PC-3 (cell line): Measurements from ENCODE around the gene CACNA1D. TPM values are rescaled to one million over a fixed set of nuclear protein-coding genes. Genes with fewer than 3 reads are reported as not detected.

Experiments used
- ATAC-seq: fragments of 200-7000 bp; cut with Tn5 transposase; 2 replicates; pipeline ENCODE4 v1.9.1; 2020; ENCODE audit warnings: mild to moderate bottlenecking, moderate library complexity
- BruUV-seq: library from RNA; stranded (reverse); fragments of 400-500 nt; replicated peaks from 2 replicates; lab custom pipeline; 2021; lab: Mats Ljungman, UMichigan
- CTCF ChIA-PET: fragments of 300-600 bp; sonication (Branson Sonifier 250); formaldehyde crosslinking; loops from one replicate; lab custom pipeline; 2022; ENCODE audit warnings: antibody characterized with exemption; lab: Charles Lee
- POLR2A ChIA-PET: fragments of 300-600 bp; sonication (Branson Sonifier 250); formaldehyde crosslinking; loops from one replicate; lab custom pipeline; 2022; ENCODE audit warnings: antibody characterized with exemption; ENCODE audit not compliant: unreplicated experiment; lab: Charles Lee
- DNase-seq: peaks from one replicate; pipeline ENCODE4 v3.0.0-alpha.2; 2015
- H2AFZ ChIP-seq: fragments of 300-600 bp; sonication (generic); 2 replicates; pipeline ENCODE4 v1.6.0; 2016; ENCODE audit warnings: antibody characterized with exemption, low read length
- H3F3A ChIP-seq: fragments of 300-600 bp; sonication (generic); one replicate; pipeline ENCODE4 v1.6.0; 2017; ENCODE audit warnings: antibody characterized with exemption, low read length, control low read depth, mild to moderate bottlenecking; ENCODE audit not compliant: unreplicated experiment
- H3K27ac ChIP-seq: fragments of 300-600 bp; sonication (generic); 2 replicates; pipeline ENCODE4 v1.5.1; 2016; ENCODE audit warnings: mild to moderate bottlenecking, low read length
- H3K27me3 ChIP-seq: fragments of 300-600 bp; sonication (generic); 2 replicates; pipeline ENCODE4 v1.6.1; 2016; ENCODE audit warnings: low read length, mixed read lengths
- H3K36me3 ChIP-seq: fragments of 300-600 bp; sonication (generic); 2 replicates; pipeline ENCODE4 v1.6.1; 2016; ENCODE audit warnings: low read depth, mixed run types, low read length, mixed read lengths
- H3K4me1 ChIP-seq: fragments of 300-600 bp; sonication (generic); 2 replicates; pipeline ENCODE4 v1.5.1; 2016; ENCODE audit warnings: low read length; ENCODE audit not compliant: insufficient read depth
- H3K4me2 ChIP-seq: fragments of 300-600 bp; sonication (generic); 2 replicates; pipeline ENCODE4 v1.6.0; 2016; ENCODE audit warnings: low read length
- H3K4me3 ChIP-seq: fragments of 300-600 bp; sonication (generic); 2 replicates; pipeline ENCODE4 v1.5.1; 2016; ENCODE audit warnings: mild to moderate bottlenecking, low read length, mixed read lengths
- H3K79me2 ChIP-seq: fragments of 300-600 bp; sonication (generic); 2 replicates; pipeline ENCODE4 v1.6.1; 2017; ENCODE audit warnings: low read length, mixed read lengths
- H3K9ac ChIP-seq: fragments of 300-600 bp; sonication (generic); 2 replicates; pipeline ENCODE4 v1.6.0; 2016; ENCODE audit warnings: mild to moderate bottlenecking, low read length
- H3K9me2 ChIP-seq: fragments of 300-600 bp; sonication (generic); replicated peaks from 2 replicates; pipeline ENCODE4 v1.6.1; 2016; ENCODE audit warnings: mixed run types, low read length, mixed read lengths
- H3K9me3 ChIP-seq: fragments of 300-600 bp; sonication (generic); 2 replicates; pipeline ENCODE4 v1.6.1; 2016; ENCODE audit warnings: low read length, mixed read lengths
- H4K20me1 ChIP-seq: fragments of 300-600 bp; sonication (generic); 2 replicates; pipeline ENCODE4 v1.6.1; 2016; ENCODE audit warnings: low read length, mixed read lengths
- CTCF ChIP-seq: fragments of 300-600 bp; sonication (generic); conservative IDR thresholded peaks from 2 replicates; pipeline ENCODE4 v1.5.1; 2017; ENCODE audit warnings: antibody characterized with exemption, low read depth, mild to moderate bottlenecking, low read length
- EZH2 ChIP-seq: fragments of 300-600 bp; sonication (generic); IDR thresholded peaks from one replicate; pipeline ENCODE4 v1.6.1; 2017; ENCODE audit warnings: antibody characterized with exemption, mild to moderate bottlenecking, low read length; ENCODE audit not compliant: unreplicated experiment
- EZH2phosphoT487 ChIP-seq: fragments of 300-600 bp; sonication (generic); IDR thresholded peaks from 2 replicates; pipeline ENCODE4 v1.6.1; 2018; ENCODE audit warnings: mild to moderate bottlenecking, antibody characterized with exemption, low read length, borderline replicate concordance
- intact Hi-C: fragments of 100-400 bp; cut with micrococcal nuclease; formaldehyde crosslinking; loops from 2 replicates; pipeline ENCODE4 v1.9.0; 2023
- total RNA-seq: library from RNA; depleted of rRNA; stranded (reverse); fragments of >200 nt; gene quantifications from 2 replicates; pipeline ENCODE4 v1.2.3, GENCODE V29; 2014

The CACNA1D gene
- total RNA-seq, 1 experiment from 2014 or later = not detected

GRCh38 chr3:53496984-53497383, 2.6 kb downstream of the CACNA1D start:
- Histone ChIP-seq H3K27ac (no peak overlapping the region), H3K4me2 (no peak overlapping the region), H3K9me2 (no peaks in the 10 kb centered on the region), H3K9me3 (no peaks in the 10 kb centered on the region), H3K27me3 (peaks cover 93% of the 10 kb centered on the region), H3K4me1 (no peaks in the 10 kb centered on the region), H3K36me3 (no peaks in the 10 kb centered on the region), H4K20me1 (no peaks in the 10 kb centered on the region), H3K79me2 (no peaks in the 10 kb centered on the region), H3F3A (no peaks in the 10 kb centered on the region), H2AFZ (no peak overlapping the region), H3K4me3 (no peak overlapping the region), H3K9ac (no peak overlapping the region)
- ChIA-PET CTCF (no interaction called here), POLR2A (no interaction called here)
- ATAC-seq (no peak), DNase-seq (no peak)
- TF ChIP-seq CTCF (no peak), EZH2phosphoT487 (no peak), EZH2 (no peak)
- no TSS peak for BruUV-seq
- intact Hi-C loops = no loop called here

GRCh38 chr3:53498806-53499641, 4.6 kb downstream of the CACNA1D start:
- Histone ChIP-seq H3K27ac (no peak overlapping the region), H3F3A (no peaks in the 10 kb centered on the region), H3K4me3 (no peak overlapping the region), H3K4me2 (no peak overlapping the region), H3K79me2 (no peaks in the 10 kb centered on the region), H3K9me3 (no peaks in the 10 kb centered on the region), H4K20me1 (no peaks in the 10 kb centered on the region), H3K27me3 (peaks cover 93% of the 10 kb centered on the region), H3K36me3 (no peaks in the 10 kb centered on the region), H3K9me2 (no peaks in the 10 kb centered on the region), H2AFZ (no peak overlapping the region), H3K9ac (no peak overlapping the region), H3K4me1 (no peaks in the 10 kb centered on the region)
- intact Hi-C loops = no loop called here
- TF ChIP-seq EZH2 (no peak), EZH2phosphoT487 (no peak), CTCF (no peak)
- BruUV-seq = no TSS peak
- ChIA-PET POLR2A (no interaction called here), CTCF (no interaction called here)
- ATAC-seq = no peak
- DNase-seq = no peak

- CTCF ChIA-PET = no interaction called here
Measured at GRCh38 chr3:53500165-53500777, 5.9 kb downstream of the CACNA1D start.

More at GRCh38 chr3:53500165-53500777, 5.9 kb downstream of the CACNA1D start:
- TF ChIP-seq EZH2phosphoT487 (no peak), EZH2 (no peak), CTCF (no peak)
- no peaks in the 10 kb centered on the region for H3K9me3 ChIP-seq
- H2AFZ ChIP-seq = no peak overlapping the region
- no peak overlapping the region for H3K27ac ChIP-seq
- H4K20me1 ChIP-seq = no peaks in the 10 kb centered on the region
- intact Hi-C loops = no loop called here
- no peaks in the 10 kb centered on the region for H3K79me2 ChIP-seq
- H3K36me3 ChIP-seq = no peaks in the 10 kb centered on the region
- no peak overlapping the region for H3K9ac ChIP-seq
- no peaks in the 10 kb centered on the region for H3K4me1 ChIP-seq
- DNase-seq = no peak
- H3K27me3 ChIP-seq = peaks cover 96% of the 10 kb centered on the region
- H3K4me3 ChIP-seq = no peak overlapping the region
- H3K4me2 ChIP-seq = no peak overlapping the region
- H3K9me2 ChIP-seq = no peaks in the 10 kb centered on the region
- no TSS peak for BruUV-seq
- no peaks in the 10 kb centered on the region for H3F3A ChIP-seq
- no peak for ATAC-seq
- POLR2A ChIA-PET = no interaction called here
